Suprapubic skin (tissue), 4 donors: ENCODE measurements around the gene GCM1. TPM values are rescaled to one million over a fixed set of nuclear protein-coding genes. Genes with fewer than 3 reads are reported as not detected.

ENCODE experiments used
- DNase-seq, 2 donors: peaks; one replicate each; pipeline ENCODE4 v3.0.0-alpha.2; 2019; ENCODE audit warnings: low spot score in 2 of 2
- H3K27ac ChIP-seq: fragments of 200-600 bp; sonication (generic); one replicate; pipeline ENCODE4 v1.5.1; 2019
- H3K27me3 ChIP-seq: fragments of 200-600 bp; sonication (generic); one replicate; pipeline ENCODE4 v1.5.1; 2019
- H3K36me3 ChIP-seq: fragments of 200-600 bp; sonication (generic); one replicate; pipeline ENCODE4 v1.5.1; 2019
- H3K4me1 ChIP-seq: fragments of 200-600 bp; sonication (generic); one replicate; pipeline ENCODE4 v1.5.1; 2019
- H3K4me3 ChIP-seq: fragments of 200-600 bp; sonication (generic); one replicate; pipeline ENCODE4 v1.5.1; 2019; ENCODE audit warnings: mild to moderate bottlenecking
- H3K9me3 ChIP-seq: fragments of 200-600 bp; sonication (generic); one replicate; pipeline ENCODE4 v1.5.1; 2019
- EP300 ChIP-seq: sonication (generic); formaldehyde crosslinking; IDR thresholded peaks from one replicate; pipeline ENCODE4 v1.6.1; 2017; ENCODE audit warnings: antibody characterized with exemption
- POLR2A ChIP-seq, 2 donors: fragments of 450-650 bp; IDR thresholded peaks; one replicate each; pipeline ENCODE4 v1.6.1; 2017; ENCODE audit warnings: antibody characterized with exemption in 2 of 2, mild to moderate bottlenecking in 2 of 2, moderate library complexity in 2 of 2
- POLR2AphosphoS5 ChIP-seq, 3 donors: sonication (generic); formaldehyde crosslinking; IDR thresholded peaks; one replicate each; pipeline ENCODE4 v1.6.1; 2017; ENCODE audit warnings: antibody characterized with exemption in 3 of 3
- WGBS: methylation state at CpG from one replicate; pipeline ENCODE4 v1.1.5; 2018; 5-methylcytosine and 5-hydroxymethylcytosine counted together
- total RNA-seq, 4 donors: library from RNA; depleted of rRNA; stranded (reverse); fragments of >200 nt; gene quantifications; one replicate each; pipeline ENCODE4 v1.1.0, GENCODE V29; 2016
- TF ChIP-seq, protein P1 (sequence below), 2 donors: fragments of 200-600 bp in 1 of 2; fragments of 450-650 bp in 1 of 2; sonication (generic) in 1 of 2; IDR thresholded peaks; one replicate each; pipeline ENCODE4 v1.5.1; 2016 to 2019; ENCODE audit warnings: antibody characterized with exemption in 2 of 2, mild to moderate bottlenecking in 1 of 2, moderate library complexity in 1 of 2

GCM1 gene
- total RNA-seq, 4 donors from 2014 or later: 0.24 TPM; not detected in 3

DNA sequence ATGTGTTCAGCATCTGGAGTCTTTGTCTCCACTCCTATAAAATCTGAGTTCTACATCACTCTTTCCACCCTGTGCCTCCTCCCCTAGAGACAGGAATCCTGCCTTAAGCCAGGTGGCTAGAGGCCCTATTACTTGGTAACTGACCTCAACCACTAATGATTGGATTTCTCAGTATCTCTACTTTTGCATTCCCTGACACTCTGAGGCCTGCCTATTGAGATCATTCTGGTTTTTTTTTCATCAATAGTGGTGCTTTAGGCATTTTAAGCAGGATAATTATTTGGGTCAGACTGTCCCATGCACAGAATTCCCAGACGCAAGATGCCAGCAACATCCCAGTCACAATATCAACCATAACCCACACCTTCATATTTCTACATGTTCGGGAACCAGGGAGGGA is 3.9 kb upstream of the GCM1 start:
- 98% methylated on average over 2 of the region's 2 CpGs for WGBS
- TF ChIP-seq EP300: no peak
- TF ChIP-seq POLR2A (IDR thresholded peaks at IDR 0.05): no peak
- TF ChIP-seq, protein P1, sequence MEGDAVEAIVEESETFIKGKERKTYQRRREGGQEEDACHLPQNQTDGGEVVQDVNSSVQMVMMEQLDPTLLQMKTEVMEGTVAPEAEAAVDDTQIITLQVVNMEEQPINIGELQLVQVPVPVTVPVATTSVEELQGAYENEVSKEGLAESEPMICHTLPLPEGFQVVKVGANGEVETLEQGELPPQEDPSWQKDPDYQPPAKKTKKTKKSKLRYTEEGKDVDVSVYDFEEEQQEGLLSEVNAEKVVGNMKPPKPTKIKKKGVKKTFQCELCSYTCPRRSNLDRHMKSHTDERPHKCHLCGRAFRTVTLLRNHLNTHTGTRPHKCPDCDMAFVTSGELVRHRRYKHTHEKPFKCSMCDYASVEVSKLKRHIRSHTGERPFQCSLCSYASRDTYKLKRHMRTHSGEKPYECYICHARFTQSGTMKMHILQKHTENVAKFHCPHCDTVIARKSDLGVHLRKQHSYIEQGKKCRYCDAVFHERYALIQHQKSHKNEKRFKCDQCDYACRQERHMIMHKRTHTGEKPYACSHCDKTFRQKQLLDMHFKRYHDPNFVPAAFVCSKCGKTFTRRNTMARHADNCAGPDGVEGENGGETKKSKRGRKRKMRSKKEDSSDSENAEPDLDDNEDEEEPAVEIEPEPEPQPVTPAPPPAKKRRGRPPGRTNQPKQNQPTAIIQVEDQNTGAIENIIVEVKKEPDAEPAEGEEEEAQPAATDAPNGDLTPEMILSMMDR (IDR thresholded peaks at IDR 0.05): no peak
- no peak for TF ChIP-seq POLR2AphosphoS5 (IDR thresholded peaks at IDR 0.05)
- Histone ChIP-seq H3K4me1 (no peaks in the 10 kb centered on the region), H3K4me3 (no peak overlapping the region), H3K27ac (no peak overlapping the region), H3K9me3 (no peaks in the 10 kb centered on the region), H3K36me3 (no peaks in the 10 kb centered on the region), H3K27me3 (no peaks in the 10 kb centered on the region)
- DNase-seq: no peak

DNA sequence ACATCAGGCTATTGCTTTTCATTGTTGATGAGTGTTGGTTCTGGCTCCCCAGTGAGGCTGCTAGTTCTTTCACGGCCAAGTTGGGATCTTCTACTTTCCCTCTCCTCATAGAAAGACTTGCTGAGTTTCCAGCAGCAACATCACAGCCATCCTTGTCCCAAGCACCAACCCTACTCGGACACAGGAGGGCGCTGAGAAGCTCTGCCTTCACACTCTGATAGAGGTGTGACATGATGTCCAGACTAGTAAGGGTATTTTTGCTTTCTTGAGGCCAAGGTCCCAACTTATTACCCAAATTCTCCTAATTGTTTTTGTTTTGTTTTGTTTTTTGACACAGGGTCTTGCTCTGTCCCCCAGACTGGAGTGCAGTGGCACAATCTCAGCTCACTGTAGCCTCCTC is 3.0 kb upstream of the GCM1 start:
- no peak for TF ChIP-seq POLR2A (IDR thresholded peaks at IDR 0.05)
- TF ChIP-seq EP300: no peak
- TF ChIP-seq POLR2AphosphoS5 (IDR thresholded peaks at IDR 0.05): no peak
- TF ChIP-seq, protein P1 (IDR thresholded peaks at IDR 0.05): no peak
- no peak for DNase-seq
- WGBS: 41% methylated on average over 3 of the region's 3 CpGs
- H3K4me3 ChIP-seq: no peak overlapping the region
- no peaks in the 10 kb centered on the region for H3K4me1 ChIP-seq
- H3K27ac ChIP-seq: no peak overlapping the region
- H3K36me3 ChIP-seq: no peaks in the 10 kb centered on the region
- H3K27me3 ChIP-seq: no peaks in the 10 kb centered on the region
- H3K9me3 ChIP-seq: no peaks in the 10 kb centered on the region

DNA sequence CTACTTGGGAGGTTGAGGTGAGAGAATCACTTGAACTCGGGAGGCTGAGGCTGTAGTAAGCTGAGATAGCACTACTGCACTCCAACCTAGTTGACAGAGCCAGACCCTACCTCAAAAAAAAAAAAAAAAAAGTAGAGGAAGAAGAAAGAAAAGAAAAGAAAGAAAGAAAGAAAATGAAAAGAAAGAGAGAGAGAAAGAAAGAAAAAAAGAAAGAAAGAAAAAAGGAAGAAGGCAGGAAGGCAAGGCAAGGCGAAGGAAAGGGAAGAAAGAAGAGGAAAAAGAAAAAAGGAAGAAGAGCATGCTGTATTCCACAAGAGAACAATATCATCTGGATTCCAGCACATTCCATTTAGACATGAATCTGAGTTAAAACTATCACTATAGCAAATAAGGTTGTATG is 3.8 kb downstream of the GCM1 start:
- no peak for DNase-seq

DNA sequence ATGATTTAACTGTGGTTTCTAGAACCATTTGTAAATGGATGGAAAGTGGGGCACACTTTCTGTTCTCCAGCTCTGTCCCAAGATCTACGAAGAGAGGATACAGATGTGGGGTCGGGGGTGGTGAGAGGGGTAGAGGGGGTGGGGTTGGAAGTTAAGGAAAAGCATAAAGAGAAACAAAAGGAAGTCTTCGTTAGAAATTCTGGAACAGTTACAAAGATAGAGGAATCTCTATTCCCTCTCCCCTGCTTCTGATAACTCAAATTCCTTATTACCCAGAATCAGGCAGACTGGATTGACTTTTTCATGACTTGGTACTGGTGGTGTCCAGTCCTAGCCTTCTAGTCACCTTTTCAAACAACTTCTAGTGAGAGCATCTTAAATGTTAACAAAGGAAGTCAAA is 4.9 kb downstream of the GCM1 start:
- DNase-seq: no peak
- Histone ChIP-seq H3K27ac (no peak overlapping the region), H3K4me3 (no peak overlapping the region), H3K36me3 (no peaks in the 10 kb centered on the region), H3K4me1 (no peaks in the 10 kb centered on the region), H3K27me3 (no peaks in the 10 kb centered on the region), H3K9me3 (no peaks in the 10 kb centered on the region)
- 42% methylated on average over 3 of the region's 3 CpGs for WGBS
- TF ChIP-seq EP300 (no peak), POLR2A (IDR thresholded peaks at IDR 0.05) (no peak), POLR2AphosphoS5 (IDR thresholded peaks at IDR 0.05) (no peak)
- TF ChIP-seq, protein P1 (IDR thresholded peaks at IDR 0.05): no peak

More for the DNA sequence above, 3.8 kb downstream of the GCM1 start:
- no peak for TF ChIP-seq EP300
- TF ChIP-seq, protein P1 (IDR thresholded peaks at IDR 0.05): no peak
- TF ChIP-seq POLR2AphosphoS5 (IDR thresholded peaks at IDR 0.05): no peak
- TF ChIP-seq POLR2A (IDR thresholded peaks at IDR 0.05): no peak
- Histone ChIP-seq H3K27ac (no peak overlapping the region), H3K36me3 (no peaks in the 10 kb centered on the region), H3K4me1 (no peaks in the 10 kb centered on the region), H3K4me3 (no peak overlapping the region), H3K9me3 (no peaks in the 10 kb centered on the region), H3K27me3 (no peaks in the 10 kb centered on the region)
- WGBS: 79% methylated on average over 2 of the region's 2 CpGs

DNA sequence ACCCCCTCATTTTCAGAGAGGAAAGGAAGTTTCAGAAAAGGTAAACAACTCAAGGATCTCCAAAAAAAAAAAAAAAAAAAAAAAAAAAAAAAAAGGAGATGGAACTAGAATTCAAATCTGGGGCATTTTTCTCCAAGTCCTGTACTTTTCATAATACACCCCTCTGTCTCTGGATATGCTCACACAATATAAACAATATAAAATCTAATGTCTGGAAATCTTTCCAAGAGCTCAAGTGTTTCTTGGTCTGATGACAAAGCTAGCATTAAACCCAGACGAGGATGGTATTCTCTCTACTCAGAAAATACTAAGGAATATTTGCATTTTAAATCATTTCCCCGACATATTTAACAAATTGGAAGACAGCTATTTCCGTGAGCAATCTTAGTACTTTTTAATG is 5.8 kb downstream of the GCM1 start:
- Histone ChIP-seq H3K36me3 (no peaks in the 10 kb centered on the region), H3K27ac (no peak overlapping the region), H3K9me3 (no peaks in the 10 kb centered on the region), H3K4me1 (no peaks in the 10 kb centered on the region), H3K4me3 (no peak overlapping the region), H3K27me3 (no peaks in the 10 kb centered on the region)
- WGBS: 64% methylated on average over 3 of the region's 3 CpGs
- TF ChIP-seq, protein P1 (IDR thresholded peaks at IDR 0.05): no peak
- TF ChIP-seq POLR2AphosphoS5 (IDR thresholded peaks at IDR 0.05): no peak
- no peak for TF ChIP-seq POLR2A (IDR thresholded peaks at IDR 0.05)
- no peak for TF ChIP-seq EP300
- no peak for DNase-seq
